ENCODE measurements around the gene WDR86.

GRCh38 chr7:151379193-151379520 is 30.7 kb downstream of the WDR86 start:
- TF ChIP-seq POLR2A (IDR thresholded peaks at IDR 0.05; ENCODE audit: low read depth) (no peak), EP300 (IDR thresholded peaks at IDR 0.05) (no peak)

Measured in esophagus muscularis mucosa (tissue), 2 donors.